HEK293T (cell line): ENCODE results near the gene MAGEH1.
"Not testable (repeated sequence)": the region's sequence is repeated elsewhere in the genome, so short reads cannot be mapped to it uniquely, and the experiment has no call there.

ENCODE experiments used
- ARNT ChIP-seq: fragments of 450-650 bp; IDR thresholded peaks from 2 replicates; pipeline ENCODE4 v1.6.1; 2017; ENCODE audit warnings: mild to moderate bottlenecking
- FOXA1 ChIP-seq: fragments of 450-650 bp; IDR thresholded peaks from 2 replicates; pipeline ENCODE4 v1.6.1; 2016; ENCODE audit warnings: mild to moderate bottlenecking
- FOXM1 ChIP-seq: fragments of 450-650 bp; IDR thresholded peaks from 2 replicates; pipeline ENCODE4 v1.6.1; 2017; ENCODE audit warnings: mild to moderate bottlenecking, borderline replicate concordance
- LEF1 ChIP-seq: fragments of 450-650 bp; IDR thresholded peaks from 2 replicates; pipeline ENCODE4 v1.6.1; 2017; ENCODE audit warnings: mild to moderate bottlenecking, borderline replicate concordance
- NFRKB ChIP-seq: fragments of 450-650 bp; IDR thresholded peaks from 2 replicates; pipeline ENCODE4 v1.6.1; 2016; ENCODE audit warnings: mild to moderate bottlenecking, moderate library complexity
- SP1 ChIP-seq: fragments of 450-650 bp; IDR thresholded peaks from 2 replicates; pipeline ENCODE4 v1.6.1; 2017
- TARDBP ChIP-seq: fragments of 450-650 bp; IDR thresholded peaks from 2 replicates; pipeline ENCODE4 v1.6.1; 2016

DNA sequence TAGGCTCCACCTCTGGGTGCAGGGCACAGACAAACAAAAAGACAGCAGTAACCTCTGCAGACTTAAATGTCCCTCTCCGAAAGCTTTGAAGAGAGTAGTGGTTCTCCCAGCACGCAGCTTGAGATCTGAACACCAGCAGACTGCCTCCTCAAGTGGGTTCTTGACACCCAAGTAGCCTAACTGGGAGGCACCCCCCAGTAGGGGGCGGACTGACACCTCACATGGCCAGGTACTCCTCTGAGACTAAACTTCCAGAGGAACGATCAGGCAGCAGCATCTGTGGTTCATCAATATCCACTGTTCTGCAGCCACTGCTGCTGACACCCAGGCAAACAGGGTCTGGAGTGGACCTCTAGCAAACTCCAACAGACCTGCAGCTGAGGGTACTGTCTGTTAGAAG lies 24.8 kb upstream of the MAGEH1 start:
- TF ChIP-seq SP1, NFRKB, FOXM1, TARDBP, FOXA1, ARNT, LEF1: not testable (repeated sequence)
